Right forelimb (tissue), 1 donor: Measurements from ENCODE around the gene LIPC.

Source experiments
- DNase-seq: peaks from one replicate; pipeline ENCODE4 v3.0.0-alpha.2; 2018

LIPC gene

GRCh38 chr15:58544756-58545155, 113.0 kb downstream of the LIPC start:
- DNase-seq, result no peak

- DNase-seq, result no peak
Observed at GRCh38 chr15:58545307-58546065, 113.7 kb downstream of the LIPC start.

- DNase-seq, result no peak
Observed at GRCh38 chr15:58546066-58546591, 114.3 kb downstream of the LIPC start.

DNA sequence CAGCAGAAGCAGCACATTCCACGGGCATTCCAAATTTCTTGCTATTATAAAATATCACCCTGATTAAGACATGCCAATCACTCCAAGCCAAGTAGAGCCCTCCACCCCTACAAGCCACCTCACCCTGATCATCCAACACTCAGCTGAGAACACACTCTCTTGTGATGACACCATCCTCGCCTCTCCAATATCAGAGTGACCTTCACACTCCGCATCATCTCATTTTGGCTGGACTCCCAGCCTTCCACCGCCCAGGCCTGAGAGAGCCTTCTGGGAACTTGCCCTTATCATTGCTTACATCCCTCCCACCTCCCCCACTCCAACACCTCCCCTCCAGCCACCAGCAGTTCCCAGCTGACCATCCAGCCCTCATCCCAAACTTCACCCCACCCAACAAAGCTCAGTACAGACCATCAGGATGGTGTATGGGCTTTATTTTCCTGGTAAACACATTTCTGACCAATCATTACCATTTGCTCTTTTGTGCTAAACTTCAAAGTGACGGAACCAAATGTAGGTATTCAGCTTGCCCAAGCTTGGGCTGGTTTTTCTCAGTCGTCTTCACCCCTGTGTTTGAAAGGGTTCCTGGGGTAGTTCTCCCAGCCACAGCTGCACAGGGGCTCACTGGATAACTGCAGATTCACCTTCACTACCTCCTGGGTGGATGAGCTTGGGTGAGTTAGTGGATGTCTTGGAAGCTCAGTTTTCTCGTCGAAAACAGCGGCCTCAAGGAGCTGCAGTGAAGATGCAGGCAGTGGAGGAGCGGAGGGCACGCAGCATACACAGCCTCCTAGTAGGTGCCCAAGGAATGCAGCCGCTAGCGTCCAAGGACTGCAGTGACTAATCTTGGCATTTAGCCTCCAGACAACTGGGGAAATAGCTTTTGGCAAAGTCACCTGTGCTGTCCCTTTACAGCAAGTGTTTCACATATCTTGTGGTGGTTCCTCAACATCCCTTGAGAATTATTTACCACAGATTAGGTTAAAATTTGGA, 115.1 kb downstream of the LIPC start:
- no peak for DNase-seq

DNA sequence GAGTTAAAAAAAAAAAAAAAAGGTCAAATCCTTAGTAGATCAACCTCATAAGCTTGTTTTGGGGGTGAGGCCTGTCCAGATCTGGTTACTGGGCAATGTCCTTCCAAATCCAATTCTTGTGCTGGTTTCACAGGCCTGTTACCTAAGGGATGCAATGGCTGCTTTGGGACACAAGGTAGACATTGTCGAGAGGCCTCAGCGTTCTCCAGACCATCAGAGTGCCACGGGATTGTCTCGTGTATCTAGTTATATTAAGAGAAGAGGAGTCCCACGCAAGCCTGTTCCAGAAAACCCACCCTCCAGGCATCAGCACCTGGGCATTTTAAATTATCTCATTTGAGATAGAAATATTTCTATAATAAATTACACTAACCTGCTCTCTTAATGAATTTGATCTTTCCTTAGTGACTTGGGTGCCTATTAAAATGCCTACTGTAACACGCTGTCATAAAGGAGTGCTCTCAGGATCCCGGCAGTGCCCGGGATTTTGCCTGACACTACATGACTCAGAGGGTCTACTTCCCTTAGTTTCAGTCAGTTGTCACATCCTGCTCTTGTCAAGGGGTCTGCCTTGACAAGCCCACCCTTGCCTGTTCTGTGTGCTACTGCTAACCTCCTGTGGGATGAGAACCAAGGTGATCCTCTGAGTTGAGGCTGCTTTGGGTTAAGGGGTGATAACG, 116.0 kb downstream of the LIPC start:
- no peak for DNase-seq

DNA sequence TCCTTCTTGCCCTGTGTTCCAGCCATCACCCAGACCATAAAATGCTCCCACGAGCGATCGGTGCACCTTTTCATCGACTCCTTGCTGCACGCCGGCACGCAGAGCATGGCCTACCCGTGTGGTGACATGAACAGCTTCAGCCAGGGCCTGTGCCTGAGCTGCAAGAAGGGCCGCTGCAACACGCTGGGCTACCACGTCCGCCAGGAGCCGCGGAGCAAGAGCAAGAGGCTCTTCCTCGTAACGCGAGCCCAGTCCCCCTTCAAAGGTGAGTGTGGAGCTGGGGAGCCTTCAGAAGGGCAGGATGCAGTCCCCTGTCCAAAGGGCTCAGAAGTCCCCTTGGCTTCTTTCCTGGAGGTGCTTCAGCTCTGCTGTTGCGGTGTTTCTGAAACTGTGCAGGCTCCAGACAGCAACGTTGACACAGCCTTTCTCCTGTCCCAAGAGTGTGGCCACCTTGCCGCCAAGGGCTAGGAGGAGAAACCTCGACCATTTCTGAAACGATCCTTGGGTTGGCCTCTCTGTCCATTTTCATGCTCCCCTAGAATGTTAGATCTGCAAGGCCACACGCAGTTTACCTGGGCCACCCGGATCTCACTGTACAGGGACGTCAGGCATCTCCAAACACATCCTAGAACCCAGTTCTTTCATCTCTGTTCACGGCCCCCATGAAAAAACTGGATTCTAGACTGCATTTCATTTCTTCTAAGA, 116.7 kb downstream of the LIPC start:
- DNase-seq, result no peak

DNA sequence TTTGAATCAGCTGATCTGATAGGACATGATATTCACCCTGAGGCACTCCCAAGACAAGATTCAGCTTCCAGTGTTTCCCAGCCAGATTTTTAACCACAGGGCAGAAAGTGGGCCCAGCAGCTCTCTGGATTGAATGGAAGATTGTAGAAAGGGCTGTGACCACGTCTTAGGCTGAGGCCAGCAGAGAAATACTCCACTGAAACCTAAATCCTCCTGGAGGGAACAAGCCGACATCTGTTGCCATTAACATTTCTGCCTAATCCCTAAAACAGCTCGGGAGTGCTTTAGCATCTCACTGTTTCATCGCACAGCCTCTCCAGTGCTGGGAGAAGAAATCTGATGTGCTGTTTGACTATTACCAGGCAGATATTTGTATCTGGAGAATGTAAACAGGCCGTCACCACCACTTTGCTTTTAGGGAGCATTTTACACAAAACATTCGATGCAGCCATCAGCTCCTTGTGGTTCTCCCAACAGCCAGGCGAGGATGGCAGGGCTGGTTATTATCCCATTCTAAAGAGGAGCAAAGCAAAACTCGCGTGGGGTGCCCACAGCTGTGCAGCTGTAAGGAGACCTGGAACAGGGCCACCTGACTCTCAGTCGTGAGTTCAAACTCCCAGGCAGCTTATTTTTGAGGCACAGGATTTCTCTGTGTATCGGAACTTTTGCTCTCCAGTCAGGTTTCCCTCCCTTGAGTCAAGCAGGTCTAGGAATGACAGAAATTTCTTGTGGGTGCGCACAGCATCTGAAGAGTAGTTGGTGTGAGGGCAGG, 117.4 kb downstream of the LIPC start:
- no peak for DNase-seq

- no peak for DNase-seq
Observed at GRCh38 chr15:58549785-58550074, 117.9 kb downstream of the LIPC start.

GRCh38 chr15:58551084-58551763, 119.4 kb downstream of the LIPC start:
- no peak for DNase-seq

- DNase-seq, result no peak
Observed at GRCh38 chr15:58551764-58552504, 120.1 kb downstream of the LIPC start.

GRCh38 chr15:58552505-58553364, 120.9 kb downstream of the LIPC start:
- no peak for DNase-seq

GRCh38 chr15:58553365-58553918, 121.7 kb downstream of the LIPC start:
- no peak for DNase-seq

DNA sequence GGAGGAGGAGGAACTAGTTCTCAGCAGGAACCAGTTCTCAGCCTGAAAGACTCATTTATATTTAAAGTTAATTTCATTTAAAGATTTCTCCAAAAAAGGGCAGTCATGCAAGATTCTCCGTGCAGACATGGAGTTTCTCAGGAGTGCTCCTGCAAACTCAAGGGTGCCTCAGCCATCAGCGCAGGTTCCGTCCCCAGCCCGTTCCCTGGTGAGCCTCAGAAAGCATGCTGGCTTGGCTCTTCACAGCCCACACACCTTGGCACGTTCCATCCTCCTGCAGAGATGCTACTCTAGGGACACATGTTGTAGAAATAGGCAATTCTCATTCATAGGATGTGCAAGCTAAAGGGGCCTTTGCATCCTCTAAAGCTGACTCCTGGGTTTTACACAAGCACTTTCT, 123.0 kb downstream of the LIPC start:
- DNase-seq, result no peak

GRCh38 chr15:58555162-58556027, 123.6 kb downstream of the LIPC start:
- DNase-seq, result no peak

- DNase-seq, result no peak
Observed at GRCh38 chr15:58556028-58556361, 124.2 kb downstream of the LIPC start.

DNA sequence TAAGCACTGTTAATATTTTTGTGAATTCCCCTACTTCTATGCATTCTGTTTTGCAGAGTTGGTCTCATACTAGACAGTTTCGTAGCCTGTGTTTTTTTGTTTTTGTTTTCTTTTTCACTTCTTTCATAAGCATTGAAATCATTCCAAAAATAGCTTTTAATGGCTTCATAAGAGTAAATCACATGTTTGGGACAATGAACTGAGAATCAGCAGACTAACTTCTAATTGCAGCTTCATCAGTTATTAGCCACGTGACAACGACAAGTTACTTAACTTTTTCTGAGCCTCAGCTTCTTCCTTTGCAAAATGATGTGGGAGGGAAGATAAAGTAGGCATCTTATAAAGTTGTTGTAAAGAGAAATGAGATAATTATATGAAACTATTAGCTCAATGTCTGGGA, 124.8 kb downstream of the LIPC start:
- no peak for DNase-seq

DNA sequence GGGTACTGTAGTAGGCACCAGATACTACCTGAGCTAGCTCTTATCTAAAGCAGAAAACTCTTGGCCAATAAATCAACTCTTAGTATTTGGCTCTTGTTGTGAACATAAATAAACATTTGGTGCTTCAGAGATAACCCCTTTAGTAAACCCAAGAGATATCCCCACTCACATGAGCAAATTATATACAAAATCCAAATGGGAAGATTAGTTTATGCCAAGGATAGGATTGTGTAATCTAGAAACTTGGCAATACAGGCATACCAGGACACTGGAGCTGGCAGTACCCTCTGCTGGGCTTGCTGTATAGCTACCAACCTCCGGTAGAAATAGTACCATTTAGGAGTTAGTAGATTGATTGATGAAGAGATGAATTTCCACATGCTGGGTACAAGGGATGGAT, 127.0 kb downstream of the LIPC start:
- no peak for DNase-seq

- DNase-seq, result no peak
Observed at GRCh38 chr15:58559904-58560588, 128.3 kb downstream of the LIPC start.
